Liver (tissue), 9 donors: Measurements from ENCODE around the gene AWAT2. TPM values are rescaled to one million over a fixed set of nuclear protein-coding genes. Genes with fewer than 3 reads are reported as not detected.

Source experiments
- DNase-seq: peaks from one replicate; pipeline ENCODE4 v3.0.0-alpha.2; 2017; ENCODE audit warnings: low spot score
- H3K27ac ChIP-seq, 2 donors: one replicate each; pipeline ENCODE4 v1.7.0; 2013; ENCODE audit warnings: inconsistent platforms in 2 of 2, low read length in 2 of 2, control low read depth in 1 of 2, low read depth in 1 of 2, mild to moderate bottlenecking in 1 of 2
- H3K27me3 ChIP-seq, 4 donors: one replicate each; pipeline versions ENCODE4 v1.6.1 to v1.7.0; 2013; ENCODE audit warnings: low read length in 3 of 4, inconsistent platforms in 1 of 4, mild to moderate bottlenecking in 1 of 4, moderate library complexity in 1 of 4; ENCODE audit not compliant: control insufficient read depth in 4 of 4, insufficient read depth in 4 of 4
- H3K36me3 ChIP-seq, 4 donors: one replicate each; pipeline versions ENCODE4 v1.6.1 to v1.7.0; 2013; ENCODE audit warnings: low read length in 3 of 4, mild to moderate bottlenecking in 3 of 4, low read depth in 1 of 4, moderate library complexity in 1 of 4; ENCODE audit not compliant: control insufficient read depth in 4 of 4, insufficient read depth in 3 of 4
- H3K4me1 ChIP-seq, 4 donors: one replicate each; pipeline versions ENCODE4 v1.6.1 to v1.7.0; 2013; ENCODE audit warnings: low read length in 3 of 4, mild to moderate bottlenecking in 3 of 4, moderate library complexity in 1 of 4; ENCODE audit not compliant: control insufficient read depth in 4 of 4, insufficient read depth in 4 of 4
- H3K4me3 ChIP-seq, 3 donors: one replicate each; pipeline versions ENCODE4 v1.6.1 to v1.7.0; 2013; ENCODE audit warnings: low read length in 3 of 3, control low read depth in 1 of 3, low read depth in 1 of 3, mild to moderate bottlenecking in 1 of 3
- H3K9ac ChIP-seq, 2 donors: one replicate each; pipeline ENCODE4 v1.7.0; 2013; ENCODE audit warnings: low read length in 2 of 2, mild to moderate bottlenecking in 2 of 2, moderate library complexity in 2 of 2, control low read depth in 1 of 2, low read depth in 1 of 2
- H3K9me3 ChIP-seq, 4 donors: one replicate each; pipeline versions ENCODE4 v1.6.1 to v1.7.0; 2013; ENCODE audit warnings: low read length in 3 of 4; ENCODE audit not compliant: control insufficient read depth in 4 of 4
- CTCF ChIP-seq: fragments of 150-350 bp; IDR thresholded peaks from 2 replicates; pipeline ENCODE4 v1.5.1; 2017; ENCODE audit warnings: improper control_type of control experiment, low read depth, low read length; ENCODE audit not compliant: missing input control
- EGR1 ChIP-seq, 2 donors: IDR thresholded peaks; 2 replicates each; pipeline ENCODE4 v1.6.1; 2016 to 2018; ENCODE audit warnings: antibody characterized with exemption in 2 of 2, low read depth in 2 of 2
- FOXA1 ChIP-seq: IDR thresholded peaks from 2 replicates; pipeline ENCODE4 v1.6.1; 2016; ENCODE audit warnings: antibody characterized with exemption
- FOXA2 ChIP-seq: IDR thresholded peaks from 2 replicates; pipeline ENCODE4 v1.6.1; 2016; ENCODE audit warnings: antibody characterized with exemption
- GABPA ChIP-seq, 2 donors: IDR thresholded peaks in 1 of 2; conservative IDR thresholded peaks in 1 of 2; 2 replicates each; pipeline ENCODE4 v1.6.1; 2016; ENCODE audit warnings: antibody characterized with exemption in 2 of 2, mild to moderate bottlenecking in 1 of 2, moderate library complexity in 1 of 2
- HNF4A ChIP-seq, 2 donors: conservative IDR thresholded peaks; 2 replicates each; pipeline ENCODE4 v1.6.1; 2016; ENCODE audit warnings: antibody characterized with exemption in 2 of 2, mild to moderate bottlenecking in 2 of 2
- HNF4G ChIP-seq: IDR thresholded peaks from 2 replicates; pipeline ENCODE4 v1.6.1; 2016; ENCODE audit warnings: antibody characterized with exemption
- JUND ChIP-seq, 2 donors: IDR thresholded peaks; 2 replicates each; pipeline ENCODE4 v1.6.1; 2016; ENCODE audit warnings: antibody characterized with exemption in 2 of 2
- RAD21 ChIP-seq, 2 donors: IDR thresholded peaks; 2 replicates each; pipeline ENCODE4 v1.6.1; 2016; ENCODE audit warnings: antibody characterized with exemption in 2 of 2, mild to moderate bottlenecking in 2 of 2
- RXRA ChIP-seq, 2 donors: IDR thresholded peaks; 2 replicates each; pipeline ENCODE4 v1.6.1; 2017 to 2018; ENCODE audit warnings: antibody characterized with exemption in 2 of 2, mild to moderate bottlenecking in 1 of 2
- SP1 ChIP-seq: IDR thresholded peaks from 2 replicates; pipeline ENCODE4 v1.6.1; 2018; ENCODE audit warnings: antibody characterized with exemption, mild to moderate bottlenecking
- ZBTB33 ChIP-seq: IDR thresholded peaks from 2 replicates; pipeline ENCODE4 v1.6.1; 2016; ENCODE audit warnings: antibody characterized with exemption
- WGBS: extraction: QIAGEN DNeasy Blood & Tissue Kit; methylation state at CpG from one replicate; pipeline ENCODE4 v1.1.7; 2013; 5-methylcytosine and 5-hydroxymethylcytosine counted together
- polyA plus RNA-seq, 2 donors: library from polyadenylated mRNA; stranded (reverse) in 1 of 2; unstranded in 1 of 2; fragments of 200-250 nt in 1 of 2; fragments of >200 nt in 1 of 2; fragmentation: Nextera tagmentation in 1 of 2; extraction: Ambion mirVana in 1 of 2; gene quantifications; one replicate each; pipeline versions ENCODE4 v1.2.1 to v1.2.3, GENCODE V29; 2013 to 2015
- total RNA-seq, 2 donors: library from RNA; depleted of rRNA; stranded (reverse); fragments of >200 nt; gene quantifications; one replicate each; pipeline ENCODE4 v1.2.3, GENCODE V29; 2014
- TF ChIP-seq, protein P1 (sequence below): IDR thresholded peaks from 2 replicates; pipeline ENCODE4 v1.6.1; 2016; ENCODE audit warnings: antibody characterized with exemption
- TF ChIP-seq, protein P2 (sequence below): IDR thresholded peaks from 2 replicates; pipeline ENCODE4 v1.6.1; 2016; ENCODE audit warnings: antibody characterized with exemption
- donor health status: healthy.
- donor health status: healthy.
- donor health status: healthy.
- donor health status: healthy.
- donor health status: healthy.

Gene AWAT2
- total and polyA plus RNA-seq, 4 donors: not detected

- TF ChIP-seq EGR1 (IDR thresholded peaks at IDR 0.05; ENCODE audit: low read depth in 2 of 2) (no peak), FOXA1 (no peak), CTCF (no peak), SP1 (no peak), HNF4G (no peak), HNF4A (conservative IDR thresholded peaks at IDR 0.05) (no peak)
These were observed 5.0 kb downstream of the AWAT2 start (continued) for GRCh38 chrX:70044541-70045245.

DNA sequence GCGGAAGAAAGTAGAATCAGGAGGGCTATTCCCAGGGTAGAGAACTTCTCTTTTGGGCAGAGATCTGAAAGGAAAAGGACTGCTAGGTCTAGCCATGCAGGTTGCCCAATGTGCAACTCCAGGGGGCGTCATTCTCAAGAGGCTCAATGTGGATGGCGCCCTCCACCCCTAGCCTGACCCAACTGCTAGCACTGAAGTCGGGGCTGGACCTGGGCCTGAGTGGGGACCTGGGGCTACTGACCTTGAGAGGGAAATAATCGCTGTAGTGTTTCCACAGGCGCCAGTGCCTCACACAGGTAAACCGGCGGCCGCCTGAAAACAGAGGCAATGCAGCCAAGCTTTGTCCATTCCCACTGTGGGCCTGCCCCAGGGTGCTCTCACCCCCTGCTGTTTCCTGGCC is 6.1 kb downstream of the AWAT2 start:
- Histone ChIP-seq H3K9ac (no peak overlapping the region), H3K9me3 (no peaks in the 10 kb centered on the region), H3K4me3 (no peak overlapping the region), H3K27ac (no peak overlapping the region), H3K36me3 (no peaks in the 10 kb centered on the region), H3K4me1 (peaks cover 0 to 3% (median 3%) of the 10 kb centered on the region in 4 donors), H3K27me3 (no peaks in the 10 kb centered on the region)
- DNase-seq: no peak
- 92% methylated on average over 9 of the region's 9 CpGs for WGBS
- TF ChIP-seq JUND (IDR thresholded peaks at IDR 0.05) (no peak), SP1 (no peak), RAD21 (IDR thresholded peaks at IDR 0.05) (no peak)

DNA sequence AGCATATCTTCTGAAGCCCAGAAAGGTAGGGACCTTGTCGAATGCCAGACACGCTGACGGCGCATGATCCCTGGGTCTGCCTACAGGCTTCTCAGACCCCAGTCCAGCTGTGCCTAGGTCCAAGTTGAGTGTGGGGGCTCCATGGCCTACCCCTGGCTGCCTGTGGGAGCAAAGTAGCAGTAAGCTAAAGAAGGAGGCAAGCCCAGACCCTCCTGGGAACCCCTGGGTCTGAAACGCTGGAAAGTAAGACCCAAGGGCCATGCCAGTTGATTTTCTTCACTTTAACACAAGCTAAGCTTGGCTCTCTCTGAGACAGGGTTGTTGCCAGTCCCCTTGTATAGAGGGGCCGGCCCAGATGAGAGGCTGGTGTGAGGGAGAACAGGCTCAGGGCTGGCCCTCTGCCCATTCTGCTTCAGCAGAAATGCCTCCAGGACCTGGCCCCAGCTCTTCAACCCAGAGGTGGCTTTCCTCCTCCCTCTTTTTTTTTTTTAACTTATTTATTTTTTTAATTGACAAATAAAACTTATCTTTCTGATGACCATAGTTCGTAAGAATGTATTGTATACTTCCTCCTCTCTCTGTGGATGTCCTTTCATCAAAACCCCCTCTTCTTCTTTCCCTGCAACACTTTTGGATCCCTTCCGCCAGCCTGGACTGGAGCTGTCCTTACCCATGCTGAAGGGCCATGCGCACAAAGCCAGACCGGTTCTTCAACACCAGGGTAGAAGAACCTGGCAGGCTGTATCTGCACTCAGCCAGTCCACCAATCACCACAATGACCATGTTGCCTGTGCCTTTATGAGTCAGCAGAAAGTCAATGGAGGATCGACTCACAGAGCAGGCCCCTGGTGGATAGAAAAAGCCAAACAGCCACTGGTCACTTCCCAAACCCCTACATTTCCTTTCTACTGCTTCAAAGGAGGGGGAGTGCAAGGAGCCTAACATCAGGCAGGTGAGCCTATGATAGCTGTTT is 7.1 kb downstream of the AWAT2 start:
- whole genome bisulfite sequencing: 86% methylated on average over 11 of the region's 11 CpGs
- Histone ChIP-seq H3K27ac (no peak overlapping the region), H3K36me3 (no peaks in the 10 kb centered on the region), H3K4me1 (peaks cover 0 to 8% (median 5%) of the 10 kb centered on the region in 4 donors), H3K9ac (no peak overlapping the region), H3K9me3 (no peaks in the 10 kb centered on the region), H3K4me3 (no peak overlapping the region), H3K27me3 (no peaks in the 10 kb centered on the region)
- TF ChIP-seq RXRA (IDR thresholded peaks at IDR 0.05): no peak
- TF ChIP-seq, protein P1, sequence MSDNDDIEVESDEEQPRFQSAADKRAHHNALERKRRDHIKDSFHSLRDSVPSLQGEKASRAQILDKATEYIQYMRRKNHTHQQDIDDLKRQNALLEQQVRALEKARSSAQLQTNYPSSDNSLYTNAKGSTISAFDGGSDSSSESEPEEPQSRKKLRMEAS: no peak
- TF ChIP-seq EGR1 (IDR thresholded peaks at IDR 0.05; ENCODE audit: low read depth in 2 of 2): no peak
- no peak for TF ChIP-seq JUND (IDR thresholded peaks at IDR 0.05)
- no peak for TF ChIP-seq GABPA (IDR thresholded peaks at IDR 0.05 in 1 of 2, conservative IDR thresholded peaks at IDR 0.05 in 1 of 2)
- no peak for TF ChIP-seq ZBTB33
- no peak for TF ChIP-seq HNF4G
- TF ChIP-seq, protein P2, sequence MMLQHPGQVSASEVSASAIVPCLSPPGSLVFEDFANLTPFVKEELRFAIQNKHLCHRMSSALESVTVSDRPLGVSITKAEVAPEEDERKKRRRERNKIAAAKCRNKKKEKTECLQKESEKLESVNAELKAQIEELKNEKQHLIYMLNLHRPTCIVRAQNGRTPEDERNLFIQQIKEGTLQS: no peak
- no peak for TF ChIP-seq SP1
- no peak for TF ChIP-seq FOXA2
- no peak for TF ChIP-seq HNF4A (conservative IDR thresholded peaks at IDR 0.05)
- no peak for TF ChIP-seq RAD21 (IDR thresholded peaks at IDR 0.05)
- TF ChIP-seq FOXA1: no peak
- DNase-seq: no peak
